Adipose tissue (tissue), 3 donors: ENCODE results near the gene HOXD9. TPM values are rescaled to one million over a fixed set of nuclear protein-coding genes. Genes with fewer than 3 reads are reported as not detected.

Source experiments
- H3K27ac ChIP-seq: one replicate; pipeline ENCODE4 v1.5.1; 2013; ENCODE audit warnings: low read depth, low read length
- WGBS, 3 donors: extraction: QIAGEN DNeasy Blood & Tissue Kit; methylation state at CpG; one replicate each; pipeline ENCODE4 v1.1.7; 2013; 5-methylcytosine and 5-hydroxymethylcytosine counted together
- polyA plus RNA-seq, 3 donors: library from polyadenylated mRNA; stranded (reverse); fragments of 200-250 nt; gene quantifications; one replicate each; pipeline ENCODE4 v1.2.3, GENCODE V29; 2013
- donor health status: healthy with polysubstance abuse.
- donor health status: Bipolar disorder and iron deficiency.
- donor health status: healthy.

HOXD9 gene
- polyA plus RNA-seq, result 1 to 10 TPM in 2 of 3 donors, under 1 TPM in 1; 0.36 to 5.3 (median 3.0) TPM

- H3K27ac ChIP-seq, result no peak within 1 kb of the TSS
- WGBS, 3 donors, result 2 to 3% (median 2%) methylated on average over 54 to 84 of the region's 84 CpGs
Observed at GRCh38 chr2:176122683-176123410, at the start of gene HOXD9. Gene HOXD9 (plus strand): TSS chr2:176122719. CDS start chr2:176122769, 50 bp downstream.

- WGBS, 3 donors, result 3 to 18% (median 7%) methylated on average over 29 of the region's 29 CpGs
- no peak overlapping the region for H3K27ac ChIP-seq
Observed at GRCh38 chr2:176072951-176073904, 49.3 kb upstream of the HOXD9 start.

- WGBS, 3 donors, result 12 to 31% (median 18%) methylated on average over 7 of the region's 7 CpGs
- no peak overlapping the region for H3K27ac ChIP-seq
Observed at GRCh38 chr2:176074919-176075425, 47.5 kb upstream of the HOXD9 start.

DNA sequence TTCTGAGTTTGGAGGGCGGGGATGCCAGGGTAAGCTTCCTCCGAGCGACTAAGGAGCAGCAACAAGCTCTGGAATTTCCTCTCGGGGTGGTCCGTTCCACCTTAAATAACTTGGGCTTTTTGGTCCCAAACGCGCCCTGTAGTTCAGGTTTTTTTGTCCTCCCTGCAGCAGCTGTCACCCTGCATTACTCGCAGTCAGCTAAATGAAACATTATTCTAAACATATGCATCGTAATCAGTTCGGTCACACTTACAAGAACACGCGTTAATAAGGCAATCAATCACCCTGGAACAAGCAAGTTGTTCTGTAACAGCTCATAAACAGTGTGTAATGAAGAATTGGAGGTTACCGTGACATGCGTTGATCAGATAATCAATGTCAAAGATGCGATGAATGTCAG, 47.0 kb upstream of the HOXD9 start:
- no peak overlapping the region for H3K27ac ChIP-seq
- WGBS, 3 donors, result 4 to 17% (median 12%) methylated on average over 15 of the region's 15 CpGs

DNA sequence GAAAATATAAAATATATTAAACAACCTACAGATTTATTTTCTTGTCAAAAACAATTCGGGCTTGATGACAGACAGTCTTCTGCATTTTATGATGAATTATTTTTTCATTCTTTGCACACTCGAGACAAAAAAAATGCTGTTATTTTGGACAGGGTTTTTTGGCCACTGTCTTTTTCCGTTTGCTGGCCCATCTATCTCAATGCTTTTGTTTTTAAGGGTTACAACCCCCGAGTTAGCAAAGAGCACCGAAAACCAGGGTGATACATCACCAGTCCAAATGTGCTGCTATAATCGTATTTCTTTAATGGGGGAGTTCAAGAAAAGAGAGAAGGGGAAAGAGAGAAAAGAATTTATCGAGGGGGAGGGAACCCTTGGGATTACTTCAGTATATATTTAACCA, 46.5 kb upstream of the HOXD9 start:
- no peak overlapping the region for H3K27ac ChIP-seq
- 14 to 19% (median 18%) methylated on average over 7 of the region's 7 CpGs for WGBS, 3 donors

- WGBS, 3 donors, result 8 to 47% (median 26%) methylated on average over 2 of the region's 2 CpGs
- H3K27ac ChIP-seq, result no peak overlapping the region
Observed at GRCh38 chr2:176076796-176077195, 45.7 kb upstream of the HOXD9 start.

DNA sequence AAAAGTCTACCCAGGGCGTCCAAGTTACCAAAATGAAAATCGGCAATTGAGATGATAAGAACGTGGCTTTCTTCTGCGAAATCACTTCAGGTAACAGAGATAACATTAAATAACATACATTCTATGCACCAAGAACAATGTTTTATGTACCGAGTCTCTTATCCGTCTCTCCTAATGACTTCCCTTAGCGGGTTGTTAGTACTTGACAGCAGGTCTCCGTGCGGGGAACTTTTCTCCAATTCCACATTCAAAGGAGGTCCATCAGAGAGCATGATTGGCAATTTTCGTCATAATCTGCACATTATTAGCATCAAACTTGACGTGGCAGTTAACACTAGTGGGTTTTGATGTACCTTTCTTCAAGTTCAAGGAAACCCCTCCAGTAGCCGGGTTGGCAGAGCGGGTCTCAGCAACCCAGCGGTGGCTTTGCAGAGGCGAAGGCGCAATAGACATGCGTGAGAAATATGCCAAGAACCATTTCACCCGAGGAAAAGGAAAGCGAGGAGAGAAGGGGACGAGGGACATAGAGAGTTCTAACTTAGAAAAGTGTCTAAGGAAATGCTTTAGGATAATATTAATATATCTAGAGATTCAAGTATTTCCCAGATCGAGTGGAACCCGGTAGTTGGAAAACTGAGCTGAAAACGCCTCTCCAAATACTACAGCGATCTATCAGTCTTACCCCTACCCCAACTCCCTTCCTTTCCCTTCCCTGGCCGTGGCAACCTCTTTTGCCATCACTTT, 43.8 kb upstream of the HOXD9 start:
- WGBS, 3 donors, result 4 to 12% (median 7%) methylated on average over 25 of the region's 25 CpGs
- H3K27ac ChIP-seq, result no peak overlapping the region

- 3 to 8% (median 6%) methylated on average over 30 of the region's 30 CpGs for WGBS, 3 donors
- no peak overlapping the region for H3K27ac ChIP-seq
Observed at GRCh38 chr2:176079285-176079830, 43.2 kb upstream of the HOXD9 start.

DNA sequence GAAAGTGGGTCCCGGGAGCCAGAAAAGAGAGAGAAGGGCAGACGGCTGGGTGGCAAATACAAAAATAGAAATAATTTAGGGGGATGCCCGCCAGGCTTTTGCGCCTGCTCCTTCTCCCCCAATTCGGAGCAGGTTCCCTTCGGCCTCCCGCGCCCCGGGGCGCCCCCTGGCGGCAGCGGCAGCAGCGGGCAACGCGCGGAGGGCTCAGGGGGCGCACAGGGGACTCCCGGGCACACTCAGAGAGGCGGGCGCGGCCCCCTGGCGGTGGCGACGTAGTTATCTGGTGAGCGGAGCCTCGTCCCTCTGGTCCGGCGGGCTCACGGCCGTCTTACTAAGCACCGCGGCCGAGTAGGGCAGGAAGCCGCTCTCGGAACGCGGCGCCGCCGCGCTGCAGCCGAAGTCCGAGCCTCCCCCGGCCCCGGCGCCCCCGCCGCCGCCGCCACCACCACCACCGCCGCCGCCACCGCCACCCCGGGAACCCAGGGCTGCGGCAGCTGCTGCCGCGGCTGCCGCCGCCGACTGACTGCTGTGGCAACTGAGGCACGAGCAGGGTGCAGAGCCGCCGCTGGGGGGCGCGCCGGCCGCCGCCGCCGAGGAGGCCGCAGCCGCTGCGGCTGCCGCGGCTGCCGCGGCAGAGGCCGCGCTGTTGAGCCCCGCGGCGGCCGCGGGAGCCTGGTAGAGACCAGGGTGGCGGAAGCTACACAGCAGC, 42.5 kb upstream of the HOXD9 start:
- no peak overlapping the region for H3K27ac ChIP-seq
- 2 to 4% (median 2%) methylated on average over 54 to 85 of the region's 86 CpGs for WGBS, 3 donors

- WGBS, 3 donors, result 7 to 9% (median 8%) methylated on average over 54 to 68 of the region's 68 CpGs
- no peak overlapping the region for H3K27ac ChIP-seq
Observed at GRCh38 chr2:176080540-176081375, 41.8 kb upstream of the HOXD9 start.

DNA sequence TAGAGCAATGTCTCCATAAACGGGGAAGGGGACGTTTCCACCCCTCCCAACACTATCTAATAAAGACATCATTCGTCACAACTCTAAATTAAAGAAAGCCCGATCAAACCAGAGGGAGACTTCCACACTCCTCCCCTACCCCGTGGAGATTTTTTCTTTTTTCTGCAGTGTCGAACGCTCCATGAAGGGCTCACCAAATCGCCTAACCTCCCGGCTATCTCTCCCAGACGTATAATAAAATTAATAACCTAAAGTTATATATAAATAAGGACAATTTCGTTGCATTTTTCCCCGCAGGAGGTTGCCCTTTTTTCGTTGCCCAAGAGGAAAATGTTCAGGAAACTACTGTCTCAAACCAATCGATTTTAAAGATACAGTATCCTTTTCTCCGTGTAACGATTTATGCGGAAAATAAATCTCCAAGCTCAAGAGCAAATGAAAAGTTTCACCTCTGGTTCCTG, 41.1 kb upstream of the HOXD9 start:
- WGBS, 3 donors, result 6 to 15% (median 10%) methylated on average over 17 of the region's 17 CpGs
- no peak overlapping the region for H3K27ac ChIP-seq

GRCh38 chr2:176081837-176082524, 40.5 kb upstream of the HOXD9 start:
- 7 to 10% (median 9%) methylated on average over 61 to 62 of the region's 62 CpGs for WGBS, 3 donors
- H3K27ac ChIP-seq, result no peak overlapping the region

DNA sequence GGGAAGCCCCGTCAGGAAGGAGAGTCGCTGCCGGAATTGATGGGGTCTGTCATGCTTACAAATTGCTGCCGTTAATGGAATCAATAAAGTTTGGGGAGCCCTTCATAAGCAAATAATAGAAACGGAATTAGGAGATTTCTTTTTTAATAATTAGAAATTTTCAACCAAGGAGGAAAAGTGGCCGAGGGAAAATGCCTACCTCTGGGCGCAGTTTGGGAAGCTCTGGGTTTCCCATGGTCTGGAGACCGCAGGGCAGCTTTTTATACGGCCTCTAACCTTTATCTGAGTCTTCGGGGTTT, 40.0 kb upstream of the HOXD9 start:
- no peak overlapping the region for H3K27ac ChIP-seq
- 9 to 18% (median 10%) methylated on average over 10 of the region's 10 CpGs for WGBS, 3 donors

DNA sequence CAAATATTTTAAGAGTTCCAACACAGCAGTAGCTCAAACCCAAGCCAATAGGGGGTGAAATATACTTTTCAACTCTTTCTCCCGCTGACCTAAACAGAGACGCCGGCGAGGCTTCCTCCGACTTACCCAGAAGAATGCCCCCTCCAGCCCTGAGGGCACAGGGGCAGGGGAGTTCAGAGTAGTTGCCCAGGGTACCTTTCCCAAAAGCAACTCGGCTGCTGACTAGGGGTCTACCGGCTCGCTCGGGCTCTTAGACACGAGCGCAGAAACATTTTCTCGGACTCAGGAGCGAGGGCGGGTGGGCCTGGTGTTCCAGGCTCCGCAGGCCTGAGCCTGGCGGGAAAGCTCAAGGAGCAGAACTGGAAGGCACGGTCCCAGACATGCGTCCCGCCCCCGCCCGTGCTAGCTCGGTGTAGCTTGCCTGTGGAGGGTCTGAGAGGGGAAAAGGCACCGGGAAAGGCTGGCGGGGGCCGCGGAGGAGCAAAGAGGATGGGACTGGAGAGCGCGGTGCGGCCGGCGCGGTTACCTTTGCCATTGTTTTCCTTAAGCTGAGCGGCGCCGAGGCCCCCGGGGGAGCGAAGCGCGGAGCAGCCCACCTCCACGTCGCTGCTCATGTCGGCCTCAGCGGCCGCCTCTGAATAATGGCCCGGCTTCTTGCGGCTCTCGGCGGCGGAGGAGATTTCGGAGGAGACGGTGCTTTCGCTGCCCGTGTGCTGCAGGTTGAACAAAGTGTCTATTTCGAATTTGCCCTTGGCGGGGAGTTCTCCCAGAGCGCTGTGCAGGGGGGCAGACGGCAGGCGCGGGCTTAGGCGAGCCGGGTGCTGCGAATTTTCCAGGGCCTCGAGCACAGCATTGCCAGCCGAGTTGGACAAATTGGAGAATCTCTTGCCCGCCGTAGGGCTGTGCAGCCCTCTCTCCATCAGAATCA, 39.4 kb upstream of the HOXD9 start:
- 4 to 8% (median 7%) methylated on average over 62 to 66 of the region's 66 CpGs for WGBS, 3 donors
- no peak overlapping the region for H3K27ac ChIP-seq

- no peak within 1 kb of the TSS for H3K27ac ChIP-seq
- 8 to 16% (median 15%) methylated on average over 27 of the region's 27 CpGs for WGBS, 3 donors
Observed at GRCh38 chr2:176083796-176084261, 38.7 kb upstream of the HOXD9 start, which contains the start of gene EVX2. Gene EVX2 (minus strand): TSS chr2:176083962. CDS start chr2:176083776, 186 bp downstream.
